Fibroblast of pulmonary artery (primary cell): ENCODE measurements around the gene HBQ1.
"Not testable (repeated sequence)": the region's sequence is repeated elsewhere in the genome, so short reads cannot be mapped to it uniquely, and the experiment has no call there.

Experiments used
- DNase-seq: peaks from one replicate; pipeline ENCODE4 v3.0.0-alpha.2; 2010; ENCODE audit warnings: low read depth
- H3K4me3 ChIP-seq: replicated peaks from 2 replicates; pipeline ENCODE4 v1.5.1; 2011; ENCODE audit warnings: low read depth, mild to moderate bottlenecking, control low read depth, low read length, moderate library complexity
- TF ChIP-seq, protein P1 (sequence below): IDR thresholded peaks from 2 replicates; pipeline ENCODE4 v1.5.1; 2011; ENCODE audit warnings: mild to moderate bottlenecking, control low read depth, low read length, inconsistent platforms; ENCODE audit errors: missing control alignments

HBQ1 gene

DNA sequence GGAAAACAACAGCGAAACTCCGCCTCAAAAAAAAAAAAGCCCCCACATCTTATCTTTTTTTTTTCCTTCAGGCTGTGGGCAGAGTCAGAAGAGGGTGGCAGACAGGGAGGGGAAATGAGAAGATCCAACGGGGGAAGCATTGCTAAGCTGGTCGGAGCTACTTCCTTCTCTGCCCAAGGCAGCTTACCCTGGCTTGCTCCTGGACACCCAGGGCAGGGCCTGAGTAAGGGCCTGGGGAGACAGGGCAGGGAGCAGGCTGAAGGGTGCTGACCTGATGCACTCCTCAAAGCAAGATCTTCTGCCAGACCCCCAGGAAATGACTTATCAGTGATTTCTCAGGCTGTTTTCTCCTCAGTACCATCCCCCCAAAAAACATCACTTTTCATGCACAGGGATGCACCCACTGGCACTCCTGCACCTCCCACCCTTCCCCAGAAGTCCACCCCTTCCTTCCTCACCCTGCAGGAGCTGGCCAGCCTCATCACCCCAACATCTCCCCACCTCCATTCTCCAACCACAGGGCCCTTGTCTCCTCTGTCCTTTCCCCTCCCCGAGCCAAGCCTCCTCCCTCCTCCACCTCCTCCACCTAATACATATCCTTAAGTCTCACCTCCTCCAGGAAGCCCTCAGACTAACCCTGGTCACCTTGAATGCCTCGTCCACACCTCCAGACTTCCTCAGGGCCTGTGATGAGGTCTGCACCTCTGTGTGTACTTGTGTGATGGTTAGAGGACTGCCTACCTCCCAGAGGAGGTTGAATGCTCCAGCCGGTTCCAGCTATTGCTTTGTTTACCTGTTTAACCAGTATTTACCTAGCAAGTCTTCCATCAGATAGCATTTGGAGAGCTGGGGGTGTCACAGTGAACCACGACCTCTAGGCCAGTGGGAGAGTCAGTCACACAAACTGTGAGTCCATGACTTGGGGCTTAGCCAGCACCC, 5.0 kb upstream of the HBQ1 start:
- DNase-seq, result no peak
- TF ChIP-seq, protein P1, sequence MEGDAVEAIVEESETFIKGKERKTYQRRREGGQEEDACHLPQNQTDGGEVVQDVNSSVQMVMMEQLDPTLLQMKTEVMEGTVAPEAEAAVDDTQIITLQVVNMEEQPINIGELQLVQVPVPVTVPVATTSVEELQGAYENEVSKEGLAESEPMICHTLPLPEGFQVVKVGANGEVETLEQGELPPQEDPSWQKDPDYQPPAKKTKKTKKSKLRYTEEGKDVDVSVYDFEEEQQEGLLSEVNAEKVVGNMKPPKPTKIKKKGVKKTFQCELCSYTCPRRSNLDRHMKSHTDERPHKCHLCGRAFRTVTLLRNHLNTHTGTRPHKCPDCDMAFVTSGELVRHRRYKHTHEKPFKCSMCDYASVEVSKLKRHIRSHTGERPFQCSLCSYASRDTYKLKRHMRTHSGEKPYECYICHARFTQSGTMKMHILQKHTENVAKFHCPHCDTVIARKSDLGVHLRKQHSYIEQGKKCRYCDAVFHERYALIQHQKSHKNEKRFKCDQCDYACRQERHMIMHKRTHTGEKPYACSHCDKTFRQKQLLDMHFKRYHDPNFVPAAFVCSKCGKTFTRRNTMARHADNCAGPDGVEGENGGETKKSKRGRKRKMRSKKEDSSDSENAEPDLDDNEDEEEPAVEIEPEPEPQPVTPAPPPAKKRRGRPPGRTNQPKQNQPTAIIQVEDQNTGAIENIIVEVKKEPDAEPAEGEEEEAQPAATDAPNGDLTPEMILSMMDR, result no peak

DNA sequence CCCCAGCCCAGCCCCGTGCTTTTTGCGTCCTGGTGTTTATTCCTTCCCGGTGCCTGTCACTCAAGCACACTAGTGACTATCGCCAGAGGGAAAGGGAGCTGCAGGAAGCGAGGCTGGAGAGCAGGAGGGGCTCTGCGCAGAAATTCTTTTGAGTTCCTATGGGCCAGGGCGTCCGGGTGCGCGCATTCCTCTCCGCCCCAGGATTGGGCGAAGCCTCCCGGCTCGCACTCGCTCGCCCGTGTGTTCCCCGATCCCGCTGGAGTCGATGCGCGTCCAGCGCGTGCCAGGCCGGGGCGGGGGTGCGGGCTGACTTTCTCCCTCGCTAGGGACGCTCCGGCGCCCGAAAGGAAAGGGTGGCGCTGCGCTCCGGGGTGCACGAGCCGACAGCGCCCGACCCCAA, 4.3 kb upstream of the HBQ1 start:
- H3K4me3 ChIP-seq, DNase-seq: not testable (repeated sequence)

More for the DNA sequence above, 5.0 kb upstream of the HBQ1 start:
- H3K4me3 ChIP-seq, result no peak overlapping the region

DNA sequence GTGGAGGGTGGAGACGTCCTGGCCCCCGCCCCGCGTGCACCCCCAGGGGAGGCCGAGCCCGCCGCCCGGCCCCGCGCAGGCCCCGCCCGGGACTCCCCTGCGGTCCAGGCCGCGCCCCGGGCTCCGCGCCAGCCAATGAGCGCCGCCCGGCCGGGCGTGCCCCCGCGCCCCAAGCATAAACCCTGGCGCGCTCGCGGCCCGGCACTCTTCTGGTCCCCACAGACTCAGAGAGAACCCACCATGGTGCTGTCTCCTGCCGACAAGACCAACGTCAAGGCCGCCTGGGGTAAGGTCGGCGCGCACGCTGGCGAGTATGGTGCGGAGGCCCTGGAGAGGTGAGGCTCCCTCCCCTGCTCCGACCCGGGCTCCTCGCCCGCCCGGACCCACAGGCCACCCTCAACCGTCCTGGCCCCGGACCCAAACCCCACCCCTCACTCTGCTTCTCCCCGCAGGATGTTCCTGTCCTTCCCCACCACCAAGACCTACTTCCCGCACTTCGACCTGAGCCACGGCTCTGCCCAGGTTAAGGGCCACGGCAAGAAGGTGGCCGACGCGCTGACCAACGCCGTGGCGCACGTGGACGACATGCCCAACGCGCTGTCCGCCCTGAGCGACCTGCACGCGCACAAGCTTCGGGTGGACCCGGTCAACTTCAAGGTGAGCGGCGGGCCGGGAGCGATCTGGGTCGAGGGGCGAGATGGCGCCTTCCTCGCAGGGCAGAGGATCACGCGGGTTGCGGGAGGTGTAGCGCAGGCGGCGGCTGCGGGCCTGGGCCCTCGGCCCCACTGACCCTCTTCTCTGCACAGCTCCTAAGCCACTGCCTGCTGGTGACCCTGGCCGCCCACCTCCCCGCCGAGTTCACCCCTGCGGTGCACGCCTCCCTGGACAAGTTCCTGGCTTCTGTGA, 3.5 kb upstream of the HBQ1 start, which contains the start of gene HBA1:
Gene HBA1, plus strand, starts transcription at position 204 of the 906 bp plus-strand sequence. Its CDS starts 37 bp downstream, at position 241.
- DNase-seq, H3K4me3 ChIP-seq: not testable (repeated sequence)

DNA sequence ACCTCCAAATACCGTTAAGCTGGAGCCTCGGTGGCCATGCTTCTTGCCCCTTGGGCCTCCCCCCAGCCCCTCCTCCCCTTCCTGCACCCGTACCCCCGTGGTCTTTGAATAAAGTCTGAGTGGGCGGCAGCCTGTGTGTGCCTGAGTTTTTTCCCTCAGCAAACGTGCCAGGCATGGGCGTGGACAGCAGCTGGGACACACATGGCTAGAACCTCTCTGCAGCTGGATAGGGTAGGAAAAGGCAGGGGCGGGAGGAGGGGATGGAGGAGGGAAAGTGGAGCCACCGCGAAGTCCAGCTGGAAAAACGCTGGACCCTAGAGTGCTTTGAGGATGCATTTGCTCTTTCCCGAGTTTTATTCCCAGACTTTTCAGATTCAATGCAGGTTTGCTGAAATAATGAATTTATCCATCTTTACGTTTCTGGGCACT, 2.9 kb upstream of the HBQ1 start:
- DNase-seq, result peak; percentile 9
- TF ChIP-seq, protein P1, result no peak
- no peak overlapping the region for H3K4me3 ChIP-seq

DNA sequence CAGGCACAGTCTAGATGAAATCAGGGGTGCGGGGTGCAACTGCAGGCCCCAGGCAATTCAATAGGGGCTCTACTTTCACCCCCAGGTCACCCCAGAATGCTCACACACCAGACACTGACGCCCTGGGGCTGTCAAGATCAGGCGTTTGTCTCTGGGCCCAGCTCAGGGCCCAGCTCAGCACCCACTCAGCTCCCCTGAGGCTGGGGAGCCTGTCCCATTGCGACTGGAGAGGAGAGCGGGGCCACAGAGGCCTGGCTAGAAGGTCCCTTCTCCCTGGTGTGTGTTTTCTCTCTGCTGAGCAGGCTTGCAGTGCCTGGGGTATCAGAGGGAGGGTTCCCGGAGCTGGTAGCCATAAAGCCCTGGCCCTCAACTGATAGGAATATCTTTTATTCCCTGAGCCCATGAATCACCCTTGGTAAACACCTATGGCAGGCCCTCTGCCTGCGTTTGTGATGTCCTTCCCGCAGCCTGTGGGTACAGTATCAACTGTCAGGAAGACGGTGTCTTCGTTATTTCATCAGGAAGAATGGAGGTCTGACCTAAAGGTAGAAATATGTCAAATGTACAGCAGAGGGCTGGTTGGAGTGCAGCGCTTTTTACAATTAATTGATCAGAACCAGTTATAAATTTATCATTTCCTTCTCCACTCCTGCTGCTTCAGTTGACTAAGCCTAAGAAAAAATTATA, 2.1 kb upstream of the HBQ1 start:
- no peak overlapping the region for H3K4me3 ChIP-seq
- no peak for DNase-seq
- TF ChIP-seq, protein P1, result no peak

DNA sequence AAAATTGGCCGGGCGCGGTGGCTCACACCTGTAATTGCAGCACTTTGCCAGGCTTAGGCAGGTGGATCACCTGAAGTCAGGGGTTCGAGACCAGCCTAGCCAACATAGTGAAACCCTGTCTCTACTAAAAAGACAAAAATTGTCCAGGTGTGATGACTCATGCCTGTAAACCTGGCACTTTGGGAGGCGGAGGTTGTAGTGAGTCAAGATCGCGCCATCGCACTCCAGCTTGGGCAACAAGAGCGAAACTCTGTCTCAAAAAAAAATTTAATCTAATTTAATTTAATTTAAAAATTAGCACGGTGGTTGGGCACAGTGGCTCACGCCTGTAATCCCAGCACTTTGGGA, 1.6 kb upstream of the HBQ1 start:
- H3K4me3 ChIP-seq, result no peak overlapping the region
- TF ChIP-seq, protein P1, result no peak
- no peak for DNase-seq

DNA sequence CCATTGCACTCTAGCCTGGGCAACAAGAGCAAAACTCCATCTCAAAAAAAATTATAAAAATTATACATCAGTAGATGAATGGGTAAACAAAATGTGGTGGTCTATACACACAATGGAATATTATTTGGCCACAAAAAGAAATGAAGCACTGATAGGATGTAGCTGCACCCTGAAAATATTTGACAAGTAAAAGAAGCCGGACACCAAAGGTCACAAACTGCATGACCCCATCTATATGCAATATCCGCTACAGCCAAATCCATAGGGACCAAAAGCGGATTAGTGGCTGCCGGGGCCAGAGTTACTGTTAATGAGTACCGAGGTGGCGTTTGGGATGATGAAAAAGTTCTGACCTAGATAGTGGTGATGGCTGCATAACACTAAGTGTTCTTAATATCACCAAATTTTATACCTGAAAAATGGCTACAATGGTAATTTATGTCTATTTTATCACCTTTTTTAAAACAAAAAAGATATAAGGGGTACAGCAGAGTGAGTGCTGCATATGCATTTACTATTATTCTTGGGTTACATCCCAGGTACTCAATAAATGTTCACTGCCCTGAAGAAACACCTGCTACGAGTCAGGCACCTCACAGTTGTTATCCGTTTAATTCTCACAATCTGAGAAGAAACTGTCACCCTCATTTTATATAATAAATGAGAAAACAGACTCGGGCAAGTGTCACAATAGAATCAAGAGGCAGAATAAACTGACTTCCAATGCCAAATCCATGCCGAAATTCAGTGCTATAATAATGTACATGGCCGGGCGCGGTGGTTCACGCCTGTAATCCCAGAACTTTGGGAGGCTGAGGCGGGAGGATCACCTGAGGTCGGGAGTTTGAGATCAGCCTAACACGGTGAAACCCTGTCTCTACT, 807 bp upstream of the HBQ1 start:
- no peak for DNase-seq
- TF ChIP-seq, protein P1, result no peak
- H3K4me3 ChIP-seq, result no peak overlapping the region
